Transverse colon (tissue), 4 donors: ENCODE data around the gene RAB20. TPM values are rescaled to one million over a fixed set of nuclear protein-coding genes. Genes with fewer than 3 reads are reported as not detected.
A peak's percentile ranks its signal among the peaks of the same experiment; 100 is the strongest.
"Not testable (repeated sequence)": the region's sequence is repeated elsewhere in the genome, so short reads cannot be mapped to it uniquely, and the experiment has no call there.

Source experiments
- DNase-seq: peaks from one replicate; pipeline ENCODE4 v3.0.0-alpha.2; 2019
- H3K27ac ChIP-seq, 4 donors: fragments of 200-600 bp; sonication (generic); 2 replicates each; pipeline ENCODE4 v1.5.1; 2016 to 2018; ENCODE audit warnings: inconsistent platforms in 4 of 4
- H3K27me3 ChIP-seq: fragments of 200-600 bp; sonication (generic); 2 replicates; pipeline ENCODE4 v1.5.1; 2017; ENCODE audit warnings: inconsistent platforms
- H3K36me3 ChIP-seq, 4 donors: fragments of 200-600 bp; sonication (generic); 2 replicates each; pipeline ENCODE4 v1.5.1; 2017 to 2019; ENCODE audit warnings: inconsistent platforms in 4 of 4
- H3K4me1 ChIP-seq, 4 donors: fragments of 200-600 bp; sonication (generic); 2 replicates each; pipeline ENCODE4 v1.5.1; 2017 to 2020; ENCODE audit warnings: inconsistent platforms in 4 of 4
- H3K4me3 ChIP-seq, 4 donors: fragments of 200-600 bp; sonication (generic); 1 replicate in 1 of 4; 2 replicates in 3 of 4; pipeline versions ENCODE4 v1.5.1 to v1.6.1; 2017 to 2019; ENCODE audit warnings: inconsistent platforms in 4 of 4
- H3K9me3 ChIP-seq, 2 donors: fragments of 200-600 bp; sonication (generic); 2 replicates each; pipeline ENCODE4 v1.5.1; 2017 to 2019; ENCODE audit warnings: inconsistent platforms in 2 of 2
- EP300 ChIP-seq: sonication (generic); formaldehyde crosslinking; IDR thresholded peaks from one replicate; pipeline ENCODE4 v1.6.1; 2017; ENCODE audit warnings: antibody characterized with exemption, low read depth
- POLR2A ChIP-seq: fragments of 450-650 bp; IDR thresholded peaks from one replicate; pipeline ENCODE4 v1.6.1; 2016; ENCODE audit warnings: antibody characterized with exemption, mild to moderate bottlenecking, moderate library complexity
- POLR2AphosphoS5 ChIP-seq, 3 donors: sonication (generic); formaldehyde crosslinking; IDR thresholded peaks; one replicate each; pipeline ENCODE4 v1.6.1; 2016; ENCODE audit warnings: antibody characterized with exemption in 3 of 3
- WGBS, 2 donors: methylation state at CpG; one replicate each; pipeline ENCODE4 v1.1.5; 2018; ENCODE audit warnings: low coverage in 1 of 2; 5-methylcytosine and 5-hydroxymethylcytosine counted together
- in situ Hi-C, 4 donors: fragments of 200-750 bp; cut with MboI; loops; one replicate each; pipeline versions ENCODE4 v1.15.0 to v1.15.1; 2017; ENCODE audit warnings: low sequenced_read_pairs in 3 of 4, low pct_ligation_motif_present in 1 of 4, low pct_unique_long_range_greater_than_20kb in 1 of 4
- intact Hi-C: fragments of 100-400 bp; cut with DNase I; formaldehyde crosslinking; loops from one replicate; pipeline ENCODE4 v1.15.1; 2023; ENCODE audit warnings: low total_unique reads
- total RNA-seq, 4 donors: library from RNA; depleted of rRNA; stranded (reverse); fragments of >200 nt; gene quantifications; one replicate each; pipeline ENCODE4 v1.1.0, GENCODE V29; 2016
- TF ChIP-seq, protein P1 (sequence below), 5 experiments: fragments of 200-600 bp in 3 of 5; fragments of 450-650 bp in 2 of 5; sonication (generic) in 3 of 5; IDR thresholded peaks; 1 replicate in 2 of 5; 2 replicates in 3 of 5; pipeline ENCODE4 v1.5.1; 2016 to 2017; ENCODE audit warnings: antibody characterized with exemption in 5 of 5, inconsistent platforms in 3 of 5, mild to moderate bottlenecking in 2 of 5, moderate library complexity in 1 of 5

Gene RAB20
- total RNA-seq, 4 donors from 2014 or later, result 12.5 to 66.2 (median 54.1) TPM

DNA sequence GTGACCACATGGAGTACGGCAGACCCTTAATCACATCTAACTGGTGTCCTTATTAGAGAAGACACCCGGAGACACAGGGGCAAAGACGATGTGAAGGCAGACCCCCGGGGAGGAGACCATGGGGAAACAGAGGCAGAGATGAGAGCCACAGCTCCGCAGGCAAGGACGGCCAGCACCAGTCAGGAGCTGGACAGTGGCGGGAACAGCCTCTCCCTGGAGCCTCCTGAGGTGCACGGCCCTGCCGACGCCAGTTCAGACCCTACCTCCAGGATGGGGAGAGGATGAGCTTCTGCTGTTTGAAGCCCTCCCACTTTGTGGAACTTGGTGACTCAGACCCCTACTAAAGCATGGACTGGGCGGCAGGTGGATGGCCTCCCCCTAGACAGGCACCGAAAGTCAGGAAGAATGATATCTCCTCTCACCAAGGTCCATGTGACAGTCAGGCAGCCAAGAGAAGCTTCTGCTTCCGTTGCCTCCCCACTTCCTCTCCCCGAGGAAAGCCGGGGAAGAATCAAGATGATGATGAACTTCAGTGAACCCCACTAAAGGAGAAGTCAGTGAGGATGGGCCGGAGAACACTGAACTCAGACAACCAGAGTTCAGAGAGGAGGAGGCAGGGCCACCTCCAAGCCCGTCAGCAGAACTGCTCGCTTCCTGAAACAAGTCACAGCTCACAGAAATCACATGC, 25.4 kb downstream of the RAB20 start:
- no peaks in the 10 kb centered on the region for H3K27me3 ChIP-seq
- WGBS, 2 donors, result 89 to 91% methylated on average over 11 to 18 of the region's 18 CpGs
- in situ Hi-C loops, result no loop called here
- no peaks in the 10 kb centered on the region for H3K36me3 ChIP-seq
- H3K4me1 ChIP-seq, result peaks cover 8 to 39% (median 20%) of the 10 kb centered on the region in 4 donors
- no peak overlapping the region for H3K4me3 ChIP-seq
- H3K9me3 ChIP-seq, result no peaks in the 10 kb centered on the region
- no peak for TF ChIP-seq POLR2AphosphoS5 (IDR thresholded peaks at IDR 0.05)
- TF ChIP-seq EP300, result no peak
- TF ChIP-seq, protein P1, sequence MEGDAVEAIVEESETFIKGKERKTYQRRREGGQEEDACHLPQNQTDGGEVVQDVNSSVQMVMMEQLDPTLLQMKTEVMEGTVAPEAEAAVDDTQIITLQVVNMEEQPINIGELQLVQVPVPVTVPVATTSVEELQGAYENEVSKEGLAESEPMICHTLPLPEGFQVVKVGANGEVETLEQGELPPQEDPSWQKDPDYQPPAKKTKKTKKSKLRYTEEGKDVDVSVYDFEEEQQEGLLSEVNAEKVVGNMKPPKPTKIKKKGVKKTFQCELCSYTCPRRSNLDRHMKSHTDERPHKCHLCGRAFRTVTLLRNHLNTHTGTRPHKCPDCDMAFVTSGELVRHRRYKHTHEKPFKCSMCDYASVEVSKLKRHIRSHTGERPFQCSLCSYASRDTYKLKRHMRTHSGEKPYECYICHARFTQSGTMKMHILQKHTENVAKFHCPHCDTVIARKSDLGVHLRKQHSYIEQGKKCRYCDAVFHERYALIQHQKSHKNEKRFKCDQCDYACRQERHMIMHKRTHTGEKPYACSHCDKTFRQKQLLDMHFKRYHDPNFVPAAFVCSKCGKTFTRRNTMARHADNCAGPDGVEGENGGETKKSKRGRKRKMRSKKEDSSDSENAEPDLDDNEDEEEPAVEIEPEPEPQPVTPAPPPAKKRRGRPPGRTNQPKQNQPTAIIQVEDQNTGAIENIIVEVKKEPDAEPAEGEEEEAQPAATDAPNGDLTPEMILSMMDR (IDR thresholded peaks at IDR 0.05), result no peak
- TF ChIP-seq POLR2A, result no peak
- peak overlapping the region in 3 of 4 donors; percentile 36 to 55 (median 46) for H3K27ac ChIP-seq
- DNase-seq, result no peak
- intact Hi-C loops, result no loop called here

DNA sequence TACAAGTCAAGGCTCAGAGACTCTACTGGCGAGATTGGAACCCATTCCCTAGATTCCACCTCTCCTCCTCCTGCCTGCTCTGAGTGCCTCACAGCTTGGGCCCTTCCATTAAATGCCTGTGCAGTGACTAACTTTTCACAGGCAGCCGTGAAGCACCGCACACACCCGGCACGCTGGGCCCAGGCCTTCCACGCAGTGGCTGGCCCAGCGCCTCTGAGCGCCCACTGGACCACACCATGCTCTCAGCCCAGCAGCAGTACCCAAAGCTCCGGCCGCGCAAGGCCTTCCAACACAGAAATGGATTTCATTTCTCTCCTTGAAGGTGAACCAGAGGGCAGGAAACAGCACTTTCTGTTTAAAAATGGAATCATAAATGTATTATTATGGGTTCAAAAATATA, 26.0 kb downstream of the RAB20 start:
- no peak for DNase-seq
- H3K9me3 ChIP-seq, result no peaks in the 10 kb centered on the region
- 94% methylated on average over 11 of the region's 11 CpGs; no CpG with 5 or more reads in 1 of the 2 donors for WGBS, 2 donors
- TF ChIP-seq POLR2AphosphoS5 (IDR thresholded peaks at IDR 0.05) (no peak), POLR2A (no peak), EP300 (no peak)
- TF ChIP-seq, protein P1 (IDR thresholded peaks at IDR 0.05), result no peak
- peaks cover 3 to 37% (median 17%) of the 10 kb centered on the region in 4 donors for H3K4me1 ChIP-seq
- no peaks in the 10 kb centered on the region for H3K36me3 ChIP-seq
- in situ Hi-C loops (no loop called here), intact Hi-C loops (no loop called here)
- no peak overlapping the region for H3K4me3 ChIP-seq
- H3K27me3 ChIP-seq, result no peaks in the 10 kb centered on the region
- H3K27ac ChIP-seq, result peak overlapping the region in 3 of 4 donors; percentile 36 to 55 (median 46)

DNA sequence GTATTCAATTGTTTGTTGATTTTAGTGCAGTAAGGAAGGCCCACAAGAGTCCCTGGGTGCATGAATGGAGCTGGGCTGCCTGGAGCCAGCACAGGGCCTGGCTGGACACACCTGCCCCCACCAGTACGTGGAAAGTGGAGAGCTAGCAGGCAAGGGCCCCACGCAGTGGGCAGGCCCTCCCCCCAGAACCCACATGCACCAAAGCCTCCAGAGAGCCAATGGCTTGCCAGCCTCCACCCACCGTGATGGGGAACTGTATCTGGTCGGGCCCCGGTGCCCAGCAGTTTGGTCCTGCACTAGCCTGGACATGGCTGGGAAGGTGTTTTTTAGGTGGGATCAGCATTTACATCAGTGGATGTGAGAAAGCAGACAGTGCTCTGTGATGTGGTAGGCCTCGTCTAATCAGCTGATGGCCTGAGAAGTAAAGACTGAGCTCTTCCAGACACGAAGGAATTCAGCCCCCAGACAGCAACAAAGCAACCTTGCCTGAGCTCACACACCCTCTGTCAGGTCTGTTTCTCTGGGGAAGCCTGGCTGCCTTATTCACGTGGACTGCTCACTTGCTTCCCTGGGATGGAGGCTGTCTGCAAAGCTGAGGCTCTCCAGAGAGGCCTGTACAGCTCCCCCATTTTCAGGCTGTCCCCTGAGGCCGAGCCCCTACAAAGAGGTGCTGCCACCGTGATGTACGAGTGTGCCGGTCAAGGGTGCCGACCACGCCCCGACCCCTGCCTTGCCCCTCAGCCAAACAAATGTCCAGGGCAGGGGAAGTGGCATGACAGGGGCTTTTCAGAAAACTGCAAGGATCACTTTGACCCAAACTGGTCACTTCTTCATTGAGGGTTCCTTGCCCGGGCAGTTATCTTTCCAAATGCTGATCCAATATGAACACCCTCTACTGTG, 27.5 kb downstream of the RAB20 start:
- no peaks in the 10 kb centered on the region for H3K27me3 ChIP-seq
- H3K27ac ChIP-seq, result peak overlapping the region in 1 of 4 donors; percentile 3
- no peaks in the 10 kb centered on the region for H3K36me3 ChIP-seq
- WGBS, 2 donors, result 83 to 90% methylated on average over 2 to 16 of the region's 16 CpGs
- intact Hi-C loops (loop anchor here (5.0 kb wide), 1 partner anchor 912 kb away; no protein-coding TSS in a partner anchor), in situ Hi-C loops (no loop called here)
- TF ChIP-seq POLR2A (no peak), EP300 (no peak), POLR2AphosphoS5 (IDR thresholded peaks at IDR 0.05) (no peak)
- TF ChIP-seq, protein P1 (IDR thresholded peaks at IDR 0.05), result no peak
- no peak overlapping the region for H3K4me3 ChIP-seq
- peaks cover 3 to 34% (median 16%) of the 10 kb centered on the region in 4 donors for H3K4me1 ChIP-seq
- no peak for DNase-seq
- no peaks in the 10 kb centered on the region for H3K9me3 ChIP-seq

DNA sequence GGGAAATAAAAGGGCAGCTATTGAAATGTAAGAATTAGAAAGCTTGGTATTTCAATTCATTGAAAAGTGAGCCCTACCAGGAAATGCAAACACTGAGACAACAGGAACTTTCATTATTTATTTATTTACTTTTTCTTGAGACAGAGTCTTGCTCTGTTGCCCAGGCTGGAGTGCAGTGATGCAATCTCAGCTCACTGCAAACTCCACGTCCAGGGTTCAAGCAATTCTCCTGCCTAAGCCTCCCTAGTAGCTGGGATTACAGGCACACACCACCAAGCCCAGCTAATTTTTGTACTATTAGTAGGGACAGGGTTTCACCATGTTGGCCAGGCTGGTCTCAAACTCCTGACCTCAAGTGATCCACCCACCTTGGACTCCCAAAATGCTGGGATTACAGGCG, 29.3 kb downstream of the RAB20 start:
- H3K4me3 ChIP-seq, H3K9me3 ChIP-seq, in situ Hi-C loops, DNase-seq, H3K36me3 ChIP-seq, H3K27me3 ChIP-seq: not testable (repeated sequence)
- intact Hi-C loops, result loop anchor here (5.0 kb wide), 1 partner anchor 910 kb away; no protein-coding TSS in a partner anchor
- 72 to 80% methylated on average over 1 to 2 of the region's 2 CpGs for WGBS, 2 donors
- H3K4me1 ChIP-seq, result peaks cover 8 to 34% (median 16%) of the 10 kb centered on the region in 4 donors
- peak overlapping the region in 3 of 4 donors; percentile 3 to 36 (median 23) for H3K27ac ChIP-seq
